Astrocyte of the cerebellum (primary cell): ENCODE data around the gene TMED5.
"Not testable (repeated sequence)": the region's sequence is repeated elsewhere in the genome, so short reads cannot be mapped to it uniquely, and the experiment has no call there.

ENCODE experiments used
- DNase-seq: peaks from one replicate; pipeline ENCODE4 v3.0.0-alpha.2; 2011; ENCODE audit warnings: low read depth
- H3K4me3 ChIP-seq: 2 replicates; pipeline ENCODE4 v1.5.1; 2011; ENCODE audit warnings: mild to moderate bottlenecking, low read depth, low read length, moderate library complexity
- in situ Hi-C: cut with HindIII; loops from 2 replicates; pipeline ENCODE4 v1.10.0; 2017; ENCODE audit warnings: low sequenced_read_pairs
- TF ChIP-seq, protein P1 (sequence below): IDR thresholded peaks from 2 replicates; pipeline ENCODE4 v1.5.1; 2012; ENCODE audit warnings: low read length, low read depth, moderate library complexity, mild to moderate bottlenecking; ENCODE audit errors: missing control alignments

The TMED5 gene

DNA sequence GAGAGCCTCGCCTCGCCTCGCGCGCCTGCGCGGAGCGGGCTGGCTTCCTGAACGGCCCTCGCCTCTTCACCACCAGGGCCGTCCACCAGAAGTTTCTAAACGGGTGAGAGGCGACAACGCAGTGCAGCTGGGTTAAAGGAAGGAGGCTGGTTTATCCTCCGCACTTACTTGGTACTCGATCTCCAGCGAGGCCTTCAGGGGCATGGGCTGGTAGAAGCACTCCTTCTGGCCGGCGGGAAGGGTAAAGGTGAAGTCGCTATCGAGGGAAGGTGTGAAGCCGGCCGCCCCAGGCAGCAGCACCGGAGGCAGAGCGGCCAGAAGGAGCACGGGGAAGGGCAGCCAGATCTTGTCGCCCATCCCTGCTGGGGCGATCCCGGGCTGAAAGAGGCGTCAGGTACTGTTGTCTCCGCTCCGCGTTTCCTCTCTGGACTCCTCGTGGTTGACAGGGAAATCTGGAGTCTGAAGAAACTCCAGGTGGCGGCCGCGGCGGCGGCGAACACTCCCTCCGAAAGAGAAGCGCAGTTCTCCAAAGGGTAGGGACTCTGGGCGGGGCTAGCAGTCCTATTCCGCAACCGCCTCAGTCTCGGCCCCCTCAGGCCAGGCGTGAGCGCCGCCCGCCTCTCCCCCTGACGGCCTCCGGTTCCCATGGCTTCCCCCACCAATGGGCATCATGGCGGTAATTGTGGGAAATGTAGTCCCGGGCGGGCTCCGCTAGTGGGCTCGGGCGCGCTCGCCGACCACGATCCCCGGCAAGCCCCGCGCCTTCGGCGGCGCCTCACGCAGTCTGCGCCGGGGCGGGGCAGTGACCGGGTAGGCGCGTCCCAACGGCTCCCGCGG is at the start of gene TMED5:
TSS of gene TMED5 (minus strand) at position 528 of the 837 bp plus-strand sequence. CDS start at position 357, 171 bp downstream.
- peak; percentile 96 for DNase-seq
- in situ Hi-C loops: no loop called here
- peak within 1 kb of the TSS; percentile 82 for H3K4me3 ChIP-seq
- TF ChIP-seq, protein P1, sequence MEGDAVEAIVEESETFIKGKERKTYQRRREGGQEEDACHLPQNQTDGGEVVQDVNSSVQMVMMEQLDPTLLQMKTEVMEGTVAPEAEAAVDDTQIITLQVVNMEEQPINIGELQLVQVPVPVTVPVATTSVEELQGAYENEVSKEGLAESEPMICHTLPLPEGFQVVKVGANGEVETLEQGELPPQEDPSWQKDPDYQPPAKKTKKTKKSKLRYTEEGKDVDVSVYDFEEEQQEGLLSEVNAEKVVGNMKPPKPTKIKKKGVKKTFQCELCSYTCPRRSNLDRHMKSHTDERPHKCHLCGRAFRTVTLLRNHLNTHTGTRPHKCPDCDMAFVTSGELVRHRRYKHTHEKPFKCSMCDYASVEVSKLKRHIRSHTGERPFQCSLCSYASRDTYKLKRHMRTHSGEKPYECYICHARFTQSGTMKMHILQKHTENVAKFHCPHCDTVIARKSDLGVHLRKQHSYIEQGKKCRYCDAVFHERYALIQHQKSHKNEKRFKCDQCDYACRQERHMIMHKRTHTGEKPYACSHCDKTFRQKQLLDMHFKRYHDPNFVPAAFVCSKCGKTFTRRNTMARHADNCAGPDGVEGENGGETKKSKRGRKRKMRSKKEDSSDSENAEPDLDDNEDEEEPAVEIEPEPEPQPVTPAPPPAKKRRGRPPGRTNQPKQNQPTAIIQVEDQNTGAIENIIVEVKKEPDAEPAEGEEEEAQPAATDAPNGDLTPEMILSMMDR: peak; percentile 29

GRCh38 chr1:93223023-93223675 is 42.9 kb upstream of the TMED5 start:
- DNase-seq: no peak
- no peak overlapping the region for H3K4me3 ChIP-seq
- in situ Hi-C loops: no loop called here
- TF ChIP-seq, protein P1: no peak

GRCh38 chr1:93221913-93222312 is 41.7 kb upstream of the TMED5 start:
- in situ Hi-C loops: no loop called here

GRCh38 chr1:93220716-93221115 is 40.5 kb upstream of the TMED5 start:
- in situ Hi-C loops, DNase-seq, H3K4me3 ChIP-seq: not testable (repeated sequence)

More at GRCh38 chr1:93221913-93222312, 41.7 kb upstream of the TMED5 start:
- no peak for DNase-seq
- TF ChIP-seq, protein P1: no peak
- no peak overlapping the region for H3K4me3 ChIP-seq

DNA sequence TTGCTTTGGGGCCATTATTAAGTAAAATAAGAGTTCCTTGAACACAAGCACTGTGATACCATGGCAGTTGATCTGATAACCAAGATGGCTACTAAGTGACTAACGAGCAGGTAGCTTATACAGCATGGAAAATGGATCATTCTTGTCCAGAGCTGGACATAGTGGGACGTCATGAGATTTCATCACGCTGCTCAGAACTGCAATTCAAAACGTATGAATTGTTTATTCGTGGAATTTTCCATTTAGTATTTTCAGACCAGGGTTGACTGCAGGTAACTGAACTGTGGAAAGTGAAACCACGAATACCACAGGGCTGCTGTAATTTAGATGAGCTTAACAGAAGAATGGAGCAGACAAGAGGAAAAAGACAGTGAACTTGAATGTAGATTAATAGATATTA is 39.2 kb upstream of the TMED5 start:
- in situ Hi-C loops: no loop called here
- TF ChIP-seq, protein P1: no peak
- DNase-seq: peak; percentile 24
- H3K4me3 ChIP-seq: no peak overlapping the region

DNA sequence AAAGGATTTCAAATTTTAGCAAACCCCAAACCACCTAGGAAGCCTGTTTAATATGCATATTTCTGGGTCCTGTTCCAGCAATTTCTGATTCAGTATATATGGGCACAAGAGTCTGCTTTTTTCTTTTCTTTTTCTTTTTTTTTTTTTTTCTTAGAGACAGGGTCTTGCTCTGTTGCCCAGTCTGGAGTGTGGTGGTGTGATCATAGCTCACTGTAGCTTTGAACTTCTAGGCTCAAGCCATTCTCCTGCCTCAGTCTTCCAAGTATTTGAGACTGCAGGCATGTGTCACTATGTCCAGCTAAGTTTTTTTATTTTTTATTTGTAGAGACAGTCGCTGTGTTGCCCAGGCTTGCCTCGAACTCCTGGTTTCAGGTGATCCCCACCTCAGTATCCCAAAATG is 35.1 kb upstream of the TMED5 start:
- TF ChIP-seq, protein P1: no peak
- H3K4me3 ChIP-seq: no peak overlapping the region
- no peak for DNase-seq
- in situ Hi-C loops: no loop called here

GRCh38 chr1:93207211-93207610 is 27.0 kb upstream of the TMED5 start:
- no peak for DNase-seq
- in situ Hi-C loops: no loop called here
- H3K4me3 ChIP-seq: no peak overlapping the region
- TF ChIP-seq, protein P1: no peak
